ENCODE results near the gene SLC12A3. TPM values are rescaled to one million over a fixed set of nuclear protein-coding genes. Genes with fewer than 3 reads are reported as not detected.

The SLC12A3 gene
- total RNA-seq, 4 donors from 2014 or later: not detected

DNA sequence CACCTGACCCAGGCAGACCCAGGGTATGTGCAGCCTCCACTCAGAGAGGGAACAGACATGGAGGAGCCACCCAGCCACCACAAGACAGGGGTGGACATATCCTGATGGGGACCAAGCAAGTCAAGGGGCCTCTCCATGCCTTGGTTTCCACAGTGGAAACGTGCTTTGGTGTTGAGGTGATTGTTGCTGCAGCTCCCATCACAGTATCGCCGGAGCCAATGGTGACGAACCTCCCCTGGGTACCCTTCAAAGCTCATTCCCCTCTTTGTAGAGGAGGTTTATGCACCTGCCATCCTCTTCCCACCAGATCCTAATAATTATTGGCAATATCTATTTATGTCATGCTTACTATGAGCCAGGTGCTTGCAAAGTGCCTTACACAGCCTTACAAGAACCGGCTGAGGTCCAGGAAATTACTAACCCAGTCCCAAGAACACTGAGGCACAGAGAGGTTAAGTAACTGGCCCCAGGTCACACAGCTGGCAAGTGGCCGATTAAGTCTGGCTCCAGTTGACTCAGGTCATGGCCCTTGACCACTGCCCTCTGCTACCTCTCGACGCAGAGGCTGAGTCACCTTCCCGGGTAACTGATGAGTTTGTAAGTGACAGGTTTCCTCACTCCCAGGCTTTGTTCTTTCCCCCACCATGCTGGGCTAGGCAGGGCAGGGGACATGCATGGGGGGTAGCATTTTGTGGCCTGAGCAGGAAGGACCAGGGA, 20.6 kb downstream of the SLC12A3 start:
- H3K36me3 ChIP-seq: no peaks in the 10 kb centered on the region

DNA sequence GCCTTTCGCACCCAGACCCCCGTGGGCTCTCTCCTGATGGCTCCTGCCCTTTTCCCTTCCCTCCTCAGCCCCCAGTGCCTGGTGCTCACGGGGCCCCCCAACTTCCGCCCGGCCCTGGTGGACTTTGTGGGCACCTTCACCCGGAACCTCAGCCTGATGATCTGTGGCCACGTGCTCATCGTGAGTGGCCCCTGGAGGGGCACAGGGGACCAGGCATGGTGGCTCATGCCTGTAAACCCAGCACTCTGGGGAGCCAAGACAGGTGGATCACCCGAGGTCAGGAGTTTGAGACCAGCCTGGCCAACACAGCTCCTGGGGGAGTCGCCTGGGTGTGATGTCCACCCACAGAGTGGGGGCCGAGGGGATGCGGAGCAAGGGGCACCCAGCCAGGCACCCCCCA, 21.3 kb downstream of the SLC12A3 start:
- intact Hi-C loops (cut with DNase I): no loop called here
- H3K27me3 ChIP-seq: no peaks in the 10 kb centered on the region
- 80 to 100% methylated on average over 3 to 4 of the region's 12 CpGs for WGBS, 2 donors
- H3K4me1 ChIP-seq: no peaks in the 10 kb centered on the region
- no peaks in the 10 kb centered on the region for H3K9me3 ChIP-seq
- H3K27ac ChIP-seq: no peak overlapping the region
- TF ChIP-seq POLR2A (IDR thresholded peaks at IDR 0.05): no peak
- TF ChIP-seq, protein P1, sequence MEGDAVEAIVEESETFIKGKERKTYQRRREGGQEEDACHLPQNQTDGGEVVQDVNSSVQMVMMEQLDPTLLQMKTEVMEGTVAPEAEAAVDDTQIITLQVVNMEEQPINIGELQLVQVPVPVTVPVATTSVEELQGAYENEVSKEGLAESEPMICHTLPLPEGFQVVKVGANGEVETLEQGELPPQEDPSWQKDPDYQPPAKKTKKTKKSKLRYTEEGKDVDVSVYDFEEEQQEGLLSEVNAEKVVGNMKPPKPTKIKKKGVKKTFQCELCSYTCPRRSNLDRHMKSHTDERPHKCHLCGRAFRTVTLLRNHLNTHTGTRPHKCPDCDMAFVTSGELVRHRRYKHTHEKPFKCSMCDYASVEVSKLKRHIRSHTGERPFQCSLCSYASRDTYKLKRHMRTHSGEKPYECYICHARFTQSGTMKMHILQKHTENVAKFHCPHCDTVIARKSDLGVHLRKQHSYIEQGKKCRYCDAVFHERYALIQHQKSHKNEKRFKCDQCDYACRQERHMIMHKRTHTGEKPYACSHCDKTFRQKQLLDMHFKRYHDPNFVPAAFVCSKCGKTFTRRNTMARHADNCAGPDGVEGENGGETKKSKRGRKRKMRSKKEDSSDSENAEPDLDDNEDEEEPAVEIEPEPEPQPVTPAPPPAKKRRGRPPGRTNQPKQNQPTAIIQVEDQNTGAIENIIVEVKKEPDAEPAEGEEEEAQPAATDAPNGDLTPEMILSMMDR (IDR thresholded peaks at IDR 0.05): no peak
- DNase-seq: no peak
- H3K4me3 ChIP-seq: no peak overlapping the region
- no peaks in the 10 kb centered on the region for H3K36me3 ChIP-seq

More for the DNA sequence above, 20.6 kb downstream of the SLC12A3 start:
- Histone ChIP-seq H3K4me1 (no peaks in the 10 kb centered on the region), H3K9me3 (no peaks in the 10 kb centered on the region), H3K4me3 (no peak overlapping the region), H3K27ac (no peak overlapping the region), H3K27me3 (no peaks in the 10 kb centered on the region)
- TF ChIP-seq, protein P1 (IDR thresholded peaks at IDR 0.05): no peak
- TF ChIP-seq POLR2A (IDR thresholded peaks at IDR 0.05): no peak
- intact Hi-C loops (cut with DNase I): no loop called here
- 81 to 97% methylated on average over 5 of the region's 9 CpGs for WGBS, 2 donors
- DNase-seq: no peak

DNA sequence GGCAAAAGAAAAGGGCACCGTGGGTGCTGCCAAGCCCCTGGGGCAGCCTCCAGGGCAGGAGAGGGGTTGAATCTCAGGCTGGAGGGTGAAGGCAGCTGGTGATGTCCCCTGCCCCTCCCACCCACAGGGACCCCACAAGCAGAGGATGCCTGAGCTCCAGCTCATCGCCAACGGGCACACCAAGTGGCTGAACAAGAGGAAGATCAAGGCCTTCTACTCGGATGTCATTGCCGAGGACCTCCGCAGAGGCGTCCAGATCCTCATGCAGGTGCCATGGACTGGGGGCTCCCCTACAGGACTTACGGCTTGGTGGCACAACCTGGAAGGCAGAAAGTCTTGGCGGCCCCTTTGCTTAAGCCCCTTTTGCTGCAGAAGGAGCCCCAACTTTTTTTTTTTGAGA, 21.8 kb downstream of the SLC12A3 start:
- TF ChIP-seq, protein P1 (IDR thresholded peaks at IDR 0.05): no peak
- TF ChIP-seq POLR2A (IDR thresholded peaks at IDR 0.05): no peak
- no peaks in the 10 kb centered on the region for H3K36me3 ChIP-seq
- no peak for DNase-seq
- H3K27ac ChIP-seq: no peak overlapping the region
- intact Hi-C loops (cut with DNase I): no loop called here
- H3K9me3 ChIP-seq: no peaks in the 10 kb centered on the region
- 94 to 100% methylated on average over 1 to 8 of the region's 9 CpGs for WGBS, 2 donors
- H3K4me3 ChIP-seq: no peak overlapping the region
- no peaks in the 10 kb centered on the region for H3K27me3 ChIP-seq
- no peaks in the 10 kb centered on the region for H3K4me1 ChIP-seq

DNA sequence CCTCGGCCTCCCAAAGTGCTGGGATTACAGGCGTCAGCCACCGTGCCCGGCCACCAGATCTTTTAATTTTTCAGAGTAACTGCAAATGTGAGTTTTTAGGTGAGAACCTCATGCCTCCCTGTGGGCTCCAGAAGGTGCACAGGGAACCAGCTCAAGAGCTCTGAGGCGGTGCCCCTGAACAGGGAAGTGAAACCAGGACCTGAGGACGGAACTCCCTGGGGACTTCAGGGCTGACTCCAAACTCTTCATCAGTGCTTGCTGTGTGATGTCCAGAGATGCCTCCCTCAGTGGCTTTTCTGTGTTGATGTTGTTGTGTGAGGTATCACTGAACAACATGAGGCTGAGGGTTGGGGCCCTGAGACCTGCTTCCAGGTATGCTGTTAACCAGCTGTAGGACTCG, 23.8 kb downstream of the SLC12A3 start:
- WGBS, 2 donors: 50 to 90% methylated on average over 1 to 6 of the region's 7 CpGs
- TF ChIP-seq POLR2A (IDR thresholded peaks at IDR 0.05): no peak
- TF ChIP-seq, protein P1 (IDR thresholded peaks at IDR 0.05): no peak
- H3K4me3 ChIP-seq: no peak overlapping the region
- H3K9me3 ChIP-seq: no peaks in the 10 kb centered on the region
- H3K27me3 ChIP-seq: peaks cover 0 to 4% (median 0%) of the 10 kb centered on the region in 4 donors
- no peaks in the 10 kb centered on the region for H3K4me1 ChIP-seq
- no peak for DNase-seq
- intact Hi-C loops (cut with DNase I): no loop called here
- no peaks in the 10 kb centered on the region for H3K36me3 ChIP-seq
- no peak overlapping the region for H3K27ac ChIP-seq

DNA sequence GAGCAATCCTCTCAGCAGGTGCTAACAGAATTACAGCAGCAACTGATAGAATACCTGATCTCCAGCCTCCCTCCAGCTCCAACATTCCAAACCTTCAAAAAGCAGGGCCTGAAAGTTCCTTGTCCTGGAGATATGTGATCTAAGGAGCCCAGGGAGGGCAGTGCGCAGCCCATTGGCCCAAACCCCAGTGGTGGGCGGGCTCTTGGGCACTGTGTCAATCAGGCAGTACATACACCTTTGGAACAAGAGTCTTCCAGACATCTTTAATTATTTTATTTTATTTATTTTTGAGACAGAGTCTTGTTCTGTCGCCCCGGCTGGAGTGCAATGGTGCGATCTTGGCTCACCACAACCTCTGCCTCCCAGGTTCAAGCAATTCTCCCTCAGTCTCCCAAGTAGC, 24.2 kb downstream of the SLC12A3 start:
- Histone ChIP-seq H3K36me3 (no peaks in the 10 kb centered on the region), H3K9me3 (no peaks in the 10 kb centered on the region), H3K4me1 (no peaks in the 10 kb centered on the region), H3K27ac (no peak overlapping the region), H3K27me3 (peaks cover 0 to 4% (median 0%) of the 10 kb centered on the region in 4 donors), H3K4me3 (no peak overlapping the region)
- 93 to 96% methylated on average over 5 of the region's 5 CpGs for WGBS, 2 donors
- intact Hi-C loops (cut with DNase I): no loop called here
- no peak for DNase-seq
- TF ChIP-seq, protein P1 (IDR thresholded peaks at IDR 0.05): no peak
- TF ChIP-seq POLR2A (IDR thresholded peaks at IDR 0.05): no peak
